IPS-15b (cell line): ENCODE data around the gene KDM6B.

ENCODE experiments used
- H3K27me3 ChIP-seq: one replicate; pipeline ENCODE4 v1.6.1; 2013; ENCODE audit warnings: low read length; ENCODE audit not compliant: control insufficient read depth, insufficient read depth
- H3K36me3 ChIP-seq: one replicate; pipeline ENCODE4 v1.6.1; 2013; ENCODE audit warnings: low read length; ENCODE audit not compliant: control insufficient read depth, insufficient read depth
- H3K4me1 ChIP-seq: one replicate; pipeline ENCODE4 v1.6.1; 2013; ENCODE audit warnings: mild to moderate bottlenecking, low read length; ENCODE audit not compliant: control insufficient read depth, insufficient read depth
- H3K4me3 ChIP-seq: one replicate; pipeline ENCODE4 v1.5.1; 2013; ENCODE audit warnings: low read depth, low read length
- H3K9ac ChIP-seq: one replicate; pipeline ENCODE4 v1.6.1; 2013; ENCODE audit warnings: low read depth, mild to moderate bottlenecking, low read length
- H3K9me3 ChIP-seq: one replicate; pipeline ENCODE4 v1.6.1; 2013; ENCODE audit warnings: mild to moderate bottlenecking, low read length; ENCODE audit not compliant: control insufficient read depth, insufficient read depth

The KDM6B gene

DNA sequence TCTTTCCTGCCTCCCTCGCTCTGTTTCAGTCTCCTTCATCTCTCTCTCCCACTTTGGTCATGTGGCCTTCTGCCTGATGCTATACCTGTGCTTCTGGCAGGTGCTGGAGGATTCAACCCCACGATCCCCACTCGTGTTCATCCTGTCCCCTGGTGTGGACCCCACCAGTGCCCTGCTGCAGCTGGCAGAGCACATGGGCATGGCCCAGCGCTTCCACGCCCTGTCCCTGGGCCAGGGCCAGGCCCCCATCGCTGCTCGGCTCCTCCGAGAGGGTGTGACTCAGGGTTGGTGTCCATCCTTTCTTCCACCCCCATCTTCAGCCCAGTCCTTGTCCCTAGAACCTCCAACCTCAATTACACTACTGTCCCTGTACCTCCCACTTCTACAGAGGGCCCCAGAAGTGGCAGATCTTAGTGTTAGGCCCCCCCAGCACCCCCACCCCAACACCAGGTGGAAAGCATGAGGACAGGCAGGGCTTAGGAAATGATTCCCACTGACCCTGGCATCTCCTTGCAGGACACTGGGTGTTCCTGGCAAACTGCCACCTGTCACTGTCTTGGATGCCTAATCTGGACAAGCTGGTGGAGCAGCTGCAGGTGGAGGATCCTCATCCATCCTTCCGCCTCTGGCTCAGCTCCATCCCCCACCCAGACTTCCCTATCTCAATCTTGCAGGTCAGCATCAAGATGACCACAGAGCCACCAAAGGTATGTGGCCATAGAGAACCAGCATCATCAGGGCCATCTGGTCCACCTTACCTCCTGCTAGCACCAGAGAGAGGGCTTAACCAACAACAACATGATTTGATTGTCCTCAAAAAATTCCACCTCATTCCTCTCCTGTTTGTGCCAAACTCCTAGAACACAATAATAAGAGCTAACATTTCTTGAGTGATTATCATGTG, 9.7 kb upstream of the KDM6B start:
- Histone ChIP-seq H3K9ac (no peak overlapping the region), H3K27me3 (peaks cover 27% of the 10 kb centered on the region), H3K36me3 (no peaks in the 10 kb centered on the region), H3K9me3 (no peaks in the 10 kb centered on the region), H3K4me3 (no peak overlapping the region), H3K4me1 (no peaks in the 10 kb centered on the region)

DNA sequence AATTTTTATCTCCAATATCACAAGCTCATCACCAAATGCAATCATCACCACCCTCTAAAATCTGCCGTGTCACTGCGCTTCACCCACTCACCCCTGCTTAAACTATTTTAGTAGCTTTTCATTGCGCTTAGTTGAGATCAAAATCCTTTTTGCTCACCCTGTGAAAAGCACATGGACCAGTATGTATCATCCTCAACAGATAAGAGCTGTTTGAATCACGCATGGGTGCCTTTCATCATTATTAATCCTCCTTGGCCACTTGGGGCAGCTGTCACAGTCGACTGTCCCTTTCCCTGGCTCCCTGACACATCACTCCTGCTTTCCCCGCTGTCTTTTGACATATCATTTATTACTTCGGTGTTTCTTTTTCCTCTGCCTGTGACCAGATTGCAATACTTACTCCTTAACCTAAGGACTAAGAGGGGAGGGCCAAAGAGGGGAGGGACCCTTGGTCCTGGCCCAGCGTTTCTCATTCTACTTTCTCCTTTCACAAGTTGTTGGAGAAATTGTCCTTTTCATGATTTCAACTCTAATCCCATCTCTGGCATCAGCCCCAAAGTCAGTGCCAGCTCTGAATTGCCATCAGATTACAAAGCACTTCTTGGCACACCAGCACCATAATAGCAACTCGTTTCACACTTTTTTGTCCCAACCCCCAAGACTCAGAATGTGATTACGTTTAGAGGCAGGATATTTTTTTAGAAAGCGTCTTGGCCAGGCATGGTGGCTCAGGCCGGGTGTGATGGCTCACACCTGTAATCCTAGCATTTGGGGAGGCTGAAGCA, 8.6 kb upstream of the KDM6B start:
- Histone ChIP-seq H3K27me3 (peaks cover 33% of the 10 kb centered on the region), H3K9ac (no peak overlapping the region), H3K4me3 (no peak overlapping the region), H3K36me3 (no peaks in the 10 kb centered on the region), H3K4me1 (no peaks in the 10 kb centered on the region), H3K9me3 (no peaks in the 10 kb centered on the region)

DNA sequence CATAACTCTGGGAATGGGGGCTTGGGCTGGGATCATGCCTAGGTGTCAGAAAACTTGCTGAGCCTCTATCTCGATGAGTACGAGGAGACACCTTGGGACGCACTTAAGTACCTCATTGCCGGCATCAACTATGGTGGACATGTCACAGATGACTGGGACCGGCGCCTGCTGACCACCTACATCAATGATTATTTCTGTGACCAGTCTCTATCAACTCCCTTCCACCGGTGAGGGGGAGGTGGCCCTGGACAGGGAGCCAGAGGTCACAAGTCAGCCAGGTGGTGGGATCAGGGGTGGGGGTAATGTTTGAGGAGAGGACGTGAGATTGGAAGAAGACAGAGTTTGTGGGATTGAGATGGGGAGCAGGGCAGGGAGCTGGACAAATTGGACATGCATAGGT, 3.4 kb upstream of the KDM6B start:
- no peaks in the 10 kb centered on the region for H3K36me3 ChIP-seq
- no peaks in the 10 kb centered on the region for H3K9me3 ChIP-seq
- peaks cover 41% of the 10 kb centered on the region for H3K27me3 ChIP-seq

DNA sequence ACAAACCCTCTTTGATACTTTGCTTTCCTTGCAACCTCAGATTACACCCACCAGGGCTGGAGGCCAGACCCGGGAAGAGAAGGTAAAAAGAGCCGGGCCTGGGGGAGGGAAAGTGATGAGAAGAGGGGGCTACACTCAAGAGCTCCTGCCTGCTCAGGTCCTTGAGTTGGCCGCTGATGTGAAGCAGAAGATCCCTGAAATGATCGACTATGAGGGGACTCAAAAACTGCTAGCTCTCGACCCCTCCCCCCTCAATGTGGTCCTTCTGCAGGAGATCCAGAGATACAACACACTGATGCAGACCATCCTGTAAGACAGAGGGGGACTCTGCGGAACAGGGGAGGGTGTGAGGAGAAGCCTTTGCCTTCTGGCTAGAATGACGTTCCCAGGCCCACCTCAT, 2.8 kb upstream of the KDM6B start:
- Histone ChIP-seq H3K4me1 (peaks cover 5% of the 10 kb centered on the region), H3K9me3 (no peaks in the 10 kb centered on the region), H3K9ac (no peak overlapping the region), H3K27me3 (peaks cover 39% of the 10 kb centered on the region), H3K4me3 (no peak overlapping the region), H3K36me3 (no peaks in the 10 kb centered on the region)

More for the DNA sequence above, 3.4 kb upstream of the KDM6B start:
- Histone ChIP-seq H3K4me1 (peaks cover 5% of the 10 kb centered on the region), H3K9ac (no peak overlapping the region), H3K4me3 (no peak overlapping the region)

DNA sequence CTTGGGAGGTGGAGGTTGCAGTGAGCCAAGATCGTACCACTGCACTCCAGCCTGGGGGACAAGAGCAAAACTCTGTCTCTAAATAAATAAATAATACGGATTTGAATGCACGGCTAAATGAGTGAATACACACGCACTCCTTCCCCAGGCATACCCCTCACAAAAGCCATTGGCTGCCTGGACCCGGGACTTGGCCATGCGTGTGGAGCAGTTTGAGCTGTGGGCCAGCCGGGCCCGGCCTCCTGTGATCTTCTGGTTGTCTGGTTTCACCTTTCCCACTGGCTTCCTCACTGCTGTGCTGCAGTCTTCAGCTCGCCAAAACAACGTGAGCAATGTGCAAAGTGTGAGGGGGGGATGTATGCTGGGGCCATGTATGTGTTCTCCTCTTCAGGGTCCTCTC, 1.6 kb upstream of the KDM6B start:
- no peak overlapping the region for H3K9ac ChIP-seq
- H3K36me3 ChIP-seq = no peaks in the 10 kb centered on the region
- H3K4me1 ChIP-seq = peaks cover 5% of the 10 kb centered on the region
- no peak overlapping the region for H3K4me3 ChIP-seq
- no peaks in the 10 kb centered on the region for H3K9me3 ChIP-seq
- H3K27me3 ChIP-seq = peaks cover 39% of the 10 kb centered on the region

DNA sequence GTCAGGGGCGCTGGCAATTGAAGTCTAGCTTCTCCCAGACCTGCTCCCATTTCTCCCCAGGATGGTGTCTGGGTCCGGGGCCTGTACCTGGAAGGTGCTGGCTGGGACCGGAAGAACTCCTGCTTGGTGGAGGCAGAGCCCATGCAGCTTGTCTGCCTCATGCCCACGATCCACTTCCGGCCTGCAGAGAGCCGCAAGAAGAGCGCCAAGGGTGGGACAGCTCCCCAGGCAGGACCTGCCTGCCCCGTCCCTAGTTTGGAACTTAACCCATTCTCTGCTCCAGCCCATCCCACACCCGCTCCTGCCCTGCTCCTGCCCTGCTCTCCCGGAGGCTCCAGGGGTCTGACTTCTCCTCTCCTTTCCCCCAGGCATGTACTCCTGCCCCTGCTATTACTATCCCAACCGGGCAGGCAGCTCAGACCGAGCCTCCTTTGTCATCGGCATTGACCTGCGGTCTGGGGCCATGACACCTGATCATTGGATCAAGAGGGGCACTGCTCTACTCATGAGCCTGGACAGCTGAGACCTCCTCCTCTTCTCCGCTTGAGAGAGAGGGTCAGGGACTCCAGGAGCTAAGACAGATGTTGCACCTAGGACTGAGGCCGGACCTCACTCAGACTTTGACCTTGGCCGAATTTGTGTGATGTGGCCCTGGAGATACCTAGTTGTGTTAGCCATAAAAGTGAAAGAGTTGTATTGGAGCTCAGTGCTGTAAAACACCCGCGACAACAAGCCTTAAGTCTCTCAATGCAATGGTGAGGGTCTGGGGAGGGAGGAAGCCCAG, 814 bp upstream of the KDM6B start:
- Histone ChIP-seq H3K27me3 (peaks cover 39% of the 10 kb centered on the region), H3K36me3 (no peaks in the 10 kb centered on the region), H3K9me3 (no peaks in the 10 kb centered on the region), H3K4me3 (peak overlapping the region; percentile 64), H3K9ac (no peak overlapping the region), H3K4me1 (peaks cover 5% of the 10 kb centered on the region)

DNA sequence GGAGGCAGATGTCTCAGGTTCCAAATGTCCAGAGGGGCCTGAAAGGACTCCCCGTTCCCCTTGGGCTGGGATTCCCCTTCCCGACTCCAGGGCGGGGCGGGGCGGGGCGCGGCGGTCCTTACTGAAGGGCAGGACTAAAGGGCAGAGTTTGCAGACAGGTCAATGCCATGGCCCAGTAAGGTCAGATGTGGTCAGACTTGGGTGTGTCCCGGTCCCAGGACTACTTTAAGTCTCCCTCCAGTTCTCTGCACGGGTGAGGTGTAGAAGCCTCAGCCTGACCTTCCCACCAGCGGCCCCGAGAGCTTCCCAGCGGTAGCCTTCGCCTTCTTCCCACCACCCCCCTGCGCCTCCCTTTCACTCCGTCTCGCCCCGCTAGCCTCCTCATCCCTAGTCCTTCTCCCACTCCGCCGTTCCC, 532 bp downstream of the KDM6B start:
- peaks cover 13% of the 10 kb centered on the region for H3K4me1 ChIP-seq
- H3K36me3 ChIP-seq = no peaks in the 10 kb centered on the region
- H3K9ac ChIP-seq = no peak overlapping the region
- H3K9me3 ChIP-seq = no peaks in the 10 kb centered on the region
- peak overlapping the region; percentile 84 for H3K4me3 ChIP-seq
- peaks cover 48% of the 10 kb centered on the region for H3K27me3 ChIP-seq

DNA sequence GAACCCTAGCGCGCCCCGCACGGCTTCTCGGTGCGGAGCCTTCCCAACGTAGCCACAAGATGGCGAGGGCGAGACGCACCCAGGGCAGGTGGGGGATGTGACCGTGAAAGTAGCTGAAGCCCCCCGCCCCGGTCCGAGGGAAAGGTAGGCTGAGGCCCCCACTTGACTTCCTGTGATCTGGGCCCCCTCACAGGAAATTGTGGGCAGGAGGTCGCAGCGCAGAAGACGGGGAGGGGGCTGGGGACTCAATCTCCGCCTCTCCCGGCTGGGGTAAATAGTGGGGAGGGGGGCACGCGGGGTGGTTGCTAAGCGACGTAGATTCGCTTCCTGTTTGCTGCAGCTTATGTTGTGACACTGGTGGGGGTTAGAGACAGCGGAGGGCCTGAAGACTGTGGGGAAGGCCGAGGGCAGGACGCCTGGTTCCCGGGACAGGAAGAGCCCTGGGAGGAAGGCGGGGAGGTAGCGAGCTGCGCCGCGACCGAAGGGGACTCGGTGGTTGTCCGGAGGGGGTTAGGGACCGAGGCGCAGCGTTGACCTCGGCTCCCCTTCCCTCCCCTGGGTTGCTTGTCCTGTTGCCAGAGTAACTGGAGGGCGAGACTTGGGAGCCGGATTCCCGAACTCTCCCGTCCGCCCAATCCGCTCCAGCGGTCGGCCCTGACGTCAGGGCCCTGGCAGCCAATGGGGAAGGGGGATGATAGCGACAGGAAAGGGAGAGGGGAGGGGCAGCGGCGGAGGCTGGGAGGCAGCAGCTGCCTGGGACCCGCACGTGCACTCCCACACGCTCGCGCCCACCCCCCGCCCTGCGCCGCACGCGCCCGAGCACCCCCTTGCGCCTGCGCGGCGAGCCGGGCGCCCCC, 1.2 kb downstream of the KDM6B start:
- H3K9me3 ChIP-seq = no peaks in the 10 kb centered on the region
- H3K9ac ChIP-seq = no peak overlapping the region
- H3K4me1 ChIP-seq = peaks cover 13% of the 10 kb centered on the region
- peaks cover 51% of the 10 kb centered on the region for H3K27me3 ChIP-seq
- no peaks in the 10 kb centered on the region for H3K36me3 ChIP-seq
- peak overlapping the region; percentile 91 for H3K4me3 ChIP-seq

DNA sequence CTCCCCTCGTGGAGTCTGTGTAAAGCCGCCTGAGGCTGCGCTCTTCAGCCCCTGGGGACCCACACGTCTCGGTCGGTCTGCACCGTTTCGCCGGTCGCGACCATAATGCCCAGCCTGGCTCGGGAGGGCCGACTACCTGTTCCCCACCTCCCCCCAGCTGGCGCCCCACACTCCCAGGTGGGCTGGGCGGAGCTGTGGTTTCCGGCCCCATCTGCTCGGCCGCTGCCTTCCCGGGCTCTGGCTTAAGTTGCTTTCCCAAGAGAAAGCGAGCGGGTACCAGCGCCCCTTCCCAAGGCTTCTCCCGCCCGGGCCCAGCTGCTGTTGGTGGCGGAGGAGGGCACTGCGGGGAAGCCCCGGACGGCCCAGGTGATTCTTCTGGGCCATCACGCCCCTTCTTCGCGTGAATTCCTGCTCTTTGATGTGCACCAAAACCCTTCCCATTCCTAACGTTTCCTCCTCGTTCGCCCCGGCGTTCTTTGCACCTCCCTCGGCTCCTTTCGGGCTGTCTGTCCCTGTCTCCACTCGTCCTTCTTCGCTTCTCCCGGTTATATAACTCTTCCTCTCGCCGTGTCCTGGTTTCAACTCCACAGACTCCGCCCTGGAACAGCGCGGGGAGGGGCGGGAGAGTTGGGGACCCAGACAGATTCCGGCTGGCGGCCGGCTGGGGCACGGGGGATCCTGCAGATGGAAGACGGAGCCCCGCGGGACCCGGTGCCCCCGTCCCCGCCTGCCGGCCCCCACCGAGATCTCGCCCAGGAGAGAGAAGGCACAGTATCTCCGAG, 2.0 kb downstream of the KDM6B start:
- peaks cover 13% of the 10 kb centered on the region for H3K4me1 ChIP-seq
- peaks cover 51% of the 10 kb centered on the region for H3K27me3 ChIP-seq
- peak overlapping the region; percentile 91 for H3K4me3 ChIP-seq
- peak overlapping the region; percentile 37 for H3K9ac ChIP-seq
- H3K36me3 ChIP-seq = no peaks in the 10 kb centered on the region
- no peaks in the 10 kb centered on the region for H3K9me3 ChIP-seq

DNA sequence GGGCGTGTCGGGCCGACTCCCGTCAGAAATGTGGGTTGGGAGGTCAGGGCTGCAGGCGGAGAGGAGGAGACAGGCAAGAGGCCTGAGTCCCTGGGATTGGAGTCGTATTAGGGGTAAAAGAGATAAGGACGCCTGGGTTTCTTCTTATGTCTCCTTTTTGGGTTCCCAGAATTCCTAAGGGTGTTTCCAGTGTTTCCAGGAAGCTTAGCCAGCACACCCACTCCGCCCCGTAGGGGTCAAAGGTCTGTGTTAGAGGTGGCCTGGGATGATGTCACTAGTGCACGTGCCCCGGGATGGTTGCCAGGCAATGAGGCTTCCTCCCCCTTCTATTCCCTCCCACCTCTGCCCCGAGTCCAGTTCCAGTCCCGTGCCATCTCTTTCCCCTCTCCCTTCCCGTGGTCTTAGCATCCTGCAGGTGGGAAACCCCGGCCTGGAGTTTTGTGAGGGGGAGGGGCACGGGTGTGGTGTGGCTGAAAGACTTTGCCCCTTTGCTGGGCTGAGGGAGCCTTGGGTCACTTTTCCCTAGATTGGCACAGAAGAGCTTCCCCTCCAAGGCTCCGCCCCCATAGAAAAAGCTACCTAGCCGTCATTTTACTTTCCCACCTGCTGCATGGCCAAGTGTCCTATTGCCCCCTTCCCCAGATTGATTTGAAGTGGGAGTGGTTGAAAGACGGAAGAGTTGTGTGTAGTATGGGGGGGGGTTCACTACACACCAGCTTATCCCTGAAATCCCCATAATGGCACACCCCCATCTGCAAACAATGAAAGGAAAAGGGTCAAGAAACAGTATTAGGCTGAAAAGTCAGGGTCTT, 2.8 kb downstream of the KDM6B start:
- Histone ChIP-seq H3K9ac (no peak overlapping the region), H3K36me3 (no peaks in the 10 kb centered on the region), H3K4me1 (peaks cover 13% of the 10 kb centered on the region), H3K9me3 (no peaks in the 10 kb centered on the region), H3K4me3 (peak overlapping the region; percentile 91), H3K27me3 (peaks cover 49% of the 10 kb centered on the region)
